CD4-positive, alpha-beta T cell treated with Interleukin-17A for 4 hours (primary cell): Measurements from ENCODE around the gene UBAP1L.
"Not testable (repeated sequence)": the region's sequence is repeated elsewhere in the genome, so short reads cannot be mapped to it uniquely, and the experiment has no call there.

ENCODE experiments used
- DNase-seq: peaks from one replicate; pipeline ENCODE4 v3.0.0-alpha.2; 2020; ENCODE audit warnings: mixed read lengths

UBAP1L gene

DNA sequence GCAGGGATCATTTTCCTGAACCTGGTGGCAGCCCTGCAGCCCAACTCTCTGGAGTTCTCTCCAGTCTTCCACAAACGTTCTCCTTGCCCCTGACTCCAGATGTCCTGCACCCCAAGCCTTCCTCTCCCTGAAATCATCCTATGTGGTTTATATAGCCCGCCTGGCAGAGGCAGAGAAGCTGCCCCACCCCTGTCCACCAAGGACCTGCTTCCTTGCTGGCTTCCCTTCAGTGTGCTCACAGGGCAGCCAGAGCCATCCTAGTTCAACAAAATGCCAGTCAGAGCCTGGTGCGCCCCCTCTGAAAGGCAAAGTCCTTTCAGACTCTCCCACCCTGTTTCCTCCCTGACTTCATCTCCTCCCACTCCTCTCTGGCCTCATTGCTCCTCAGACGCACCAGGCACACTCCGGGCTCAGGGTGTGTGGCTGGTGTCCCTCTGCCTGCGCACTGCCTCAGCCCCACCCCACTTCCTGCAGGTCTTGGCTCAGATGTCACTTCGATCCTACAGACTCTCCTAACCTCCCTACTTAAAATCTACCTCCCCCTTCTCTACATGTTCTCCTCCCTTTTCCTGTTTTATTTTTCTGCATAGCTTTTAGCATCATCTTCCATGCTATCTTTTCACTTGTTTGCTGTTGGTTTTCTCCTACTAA, 32.6 kb downstream of the UBAP1L start:
- DNase-seq = peak; percentile 39

DNA sequence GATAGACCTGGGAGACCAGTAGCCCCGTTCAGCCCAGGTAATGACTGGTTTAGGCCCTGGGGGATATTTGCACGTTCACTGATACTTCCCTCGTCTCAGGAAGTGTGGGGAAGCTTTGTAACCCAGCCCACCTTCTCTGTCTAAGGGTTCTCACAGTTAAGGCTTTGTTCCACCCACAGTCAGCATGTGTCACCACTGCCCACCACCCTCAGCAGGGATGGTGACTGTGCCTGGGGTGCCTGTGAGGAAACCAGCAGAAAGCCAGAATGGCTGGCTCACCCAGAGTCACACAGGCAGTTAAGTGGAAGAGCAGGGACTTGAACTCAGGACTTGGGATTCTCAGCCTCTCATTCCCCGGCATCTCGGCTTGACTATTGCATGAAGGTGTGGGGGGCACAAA, 33.2 kb downstream of the UBAP1L start:
- no peak for DNase-seq

DNA sequence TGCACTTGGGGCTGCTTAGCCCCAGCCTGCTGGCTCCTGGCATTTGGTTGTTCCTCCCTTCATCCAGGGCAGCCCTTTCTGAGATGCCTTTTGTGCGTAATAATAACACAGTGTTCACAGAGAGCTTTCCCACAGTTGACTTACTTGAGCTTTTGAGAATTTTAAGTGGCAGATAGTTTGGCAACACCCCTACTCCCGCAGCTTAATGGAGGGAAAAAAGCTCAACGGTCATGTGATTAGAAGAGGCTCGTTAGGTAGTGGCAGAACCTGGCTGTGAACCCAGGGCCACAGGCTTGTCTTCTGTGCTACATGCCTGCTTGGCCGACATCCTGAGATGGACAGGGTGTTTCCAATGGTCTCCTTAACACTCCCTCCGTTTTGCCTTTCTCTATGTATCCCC, 33.7 kb downstream of the UBAP1L start:
- no peak for DNase-seq

DNA sequence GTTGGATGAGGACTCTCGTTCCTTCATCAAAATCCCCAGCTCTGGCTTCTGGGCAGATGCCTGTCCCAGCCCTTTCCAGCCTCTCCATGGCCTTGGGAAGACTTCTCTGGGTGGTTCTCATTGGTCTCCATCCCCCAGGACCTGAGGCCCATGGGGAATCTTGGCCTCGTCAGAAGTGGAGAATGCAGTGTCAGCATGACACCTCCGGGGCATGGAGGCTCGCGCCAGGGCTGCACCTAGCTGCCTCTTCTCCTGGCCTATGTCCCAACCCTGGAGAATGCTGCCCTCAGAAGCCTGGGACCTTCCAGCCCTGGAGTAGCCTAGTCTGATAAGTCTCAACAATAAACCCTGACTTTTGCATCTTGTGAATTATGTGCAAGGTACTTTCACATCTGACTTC, 35.4 kb downstream of the UBAP1L start:
- DNase-seq = no peak

DNA sequence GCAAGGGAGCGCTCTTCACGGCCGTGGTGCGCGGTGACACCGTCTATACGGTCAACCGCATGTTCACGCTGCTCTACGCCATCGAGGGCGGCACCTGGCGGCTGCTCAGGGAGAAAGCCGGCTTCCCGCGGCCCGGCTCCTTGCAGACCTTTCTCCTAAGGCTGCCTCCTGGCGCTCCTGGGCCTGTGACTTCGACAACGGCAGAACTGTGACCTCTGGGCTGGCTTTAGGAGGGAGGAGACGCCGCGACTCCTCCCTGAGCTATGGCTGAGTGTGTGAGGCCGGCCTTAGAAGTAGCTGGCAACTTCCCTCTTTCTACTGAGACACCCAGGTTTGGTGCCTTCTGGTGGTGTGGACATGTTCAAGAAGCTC, 37.0 kb downstream of the UBAP1L start:
- DNase-seq = peak; percentile 62

DNA sequence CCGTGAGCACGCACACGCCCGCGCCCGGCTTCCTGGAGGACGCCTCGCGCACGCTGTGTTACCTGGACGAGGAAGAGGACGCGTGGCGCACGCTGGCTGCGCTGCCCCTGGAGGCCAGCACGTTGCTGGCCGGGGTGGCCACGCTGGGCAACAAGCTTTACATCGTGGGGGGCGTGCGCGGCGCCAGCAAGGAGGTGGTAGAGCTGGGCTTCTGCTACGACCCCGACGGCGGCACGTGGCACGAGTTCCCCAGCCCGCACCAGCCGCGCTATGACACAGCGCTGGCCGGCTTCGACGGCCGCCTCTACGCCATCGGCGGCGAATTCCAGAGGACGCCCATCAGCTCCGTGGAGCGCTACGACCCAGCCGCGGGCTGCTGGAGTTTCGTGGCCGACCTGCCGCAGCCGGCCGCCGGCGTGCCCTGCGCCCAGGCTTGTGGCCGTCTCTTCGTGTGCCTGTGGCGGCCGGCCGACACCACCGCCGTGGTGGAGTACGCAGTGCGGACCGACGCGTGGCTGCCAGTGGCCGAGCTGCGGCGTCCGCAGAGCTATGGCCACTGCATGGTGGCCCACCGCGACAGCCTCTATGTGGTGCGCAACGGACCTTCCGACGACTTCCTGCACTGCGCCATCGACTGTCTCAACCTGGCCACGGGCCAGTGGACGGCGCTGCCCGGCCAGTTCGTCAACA, 37.6 kb downstream of the UBAP1L start:
- DNase-seq = no peak

DNA sequence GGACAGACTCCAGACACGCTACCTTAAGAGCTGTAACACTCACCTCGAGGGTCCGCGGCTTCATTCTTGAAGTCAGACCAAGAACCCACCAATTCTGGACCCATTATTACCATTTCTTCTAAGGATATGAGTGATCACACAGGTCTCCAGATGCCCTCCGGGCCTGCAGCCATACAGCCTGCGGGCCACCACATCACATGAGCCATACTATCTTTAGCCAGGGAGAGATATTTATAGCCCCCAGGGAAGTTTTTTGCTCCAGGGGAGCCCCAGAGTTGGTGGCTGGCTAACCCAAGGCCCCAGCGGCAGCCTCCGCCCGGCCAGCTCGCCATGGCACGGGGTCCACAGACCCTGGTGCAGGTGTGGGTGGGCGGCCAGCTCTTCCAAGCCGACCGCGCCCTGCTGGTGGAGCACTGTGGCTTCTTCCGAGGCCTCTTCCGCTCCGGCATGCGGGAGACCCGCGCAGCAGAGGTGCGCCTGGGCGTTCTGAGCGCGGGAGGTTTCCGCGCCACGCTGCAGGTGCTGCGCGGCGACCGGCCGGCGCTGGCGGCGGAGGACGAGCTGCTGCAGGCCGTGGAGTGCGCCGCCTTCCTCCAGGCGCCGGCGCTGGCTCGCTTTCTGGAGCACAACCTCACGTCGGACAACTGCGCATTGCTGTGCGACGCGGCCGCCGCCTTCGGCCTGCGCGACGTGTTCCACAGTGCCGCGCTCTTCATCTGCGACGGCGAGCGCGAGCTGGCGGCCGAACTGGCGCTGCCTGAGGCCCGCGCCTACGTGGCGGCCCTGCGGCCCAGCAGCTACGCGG, 38.3 kb downstream of the UBAP1L start, which contains the start of gene KBTBD13:
TSS of gene KBTBD13 (plus strand) at position 261 of the 805 bp plus-strand sequence. CDS start at position 331, 70 bp downstream.
- no peak for DNase-seq

DNA sequence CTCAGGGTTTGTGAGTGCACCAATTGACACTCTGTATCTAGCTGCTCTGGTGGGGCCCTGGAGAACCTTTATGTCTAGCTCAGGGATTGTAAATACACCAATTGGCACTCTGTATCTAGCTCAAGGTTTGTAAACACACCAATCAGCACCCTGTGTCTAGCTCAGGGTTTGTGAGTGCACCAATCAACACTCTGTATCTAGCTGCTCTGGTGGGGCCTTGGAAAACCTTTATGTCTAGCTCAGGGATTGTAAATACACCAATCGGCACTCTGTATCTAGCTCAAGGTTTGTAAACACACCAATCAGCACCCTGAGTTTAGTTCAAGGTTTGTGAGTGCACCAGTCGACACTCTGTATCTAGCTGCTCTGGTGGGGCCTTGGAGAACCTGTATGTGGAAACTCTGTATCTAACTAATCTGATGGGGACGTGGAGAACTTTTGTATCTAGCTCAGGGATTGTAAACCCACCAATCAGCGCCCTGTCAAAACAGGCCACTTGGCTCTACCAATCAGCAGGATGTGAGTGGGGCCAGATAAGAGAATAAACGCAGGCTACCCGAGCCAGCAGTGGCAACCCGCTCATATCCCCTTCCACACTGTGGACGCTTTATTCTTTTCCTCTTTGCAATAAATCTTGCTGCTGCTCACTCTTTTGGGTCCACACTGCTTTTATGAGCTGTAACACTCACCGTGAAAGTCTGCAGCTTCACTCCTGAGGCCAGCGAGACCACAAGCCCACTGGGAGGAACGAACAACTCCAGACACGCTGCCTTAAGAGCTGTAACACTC, 39.2 kb downstream of the UBAP1L start:
- not testable (repeated sequence) for DNase-seq

DNA sequence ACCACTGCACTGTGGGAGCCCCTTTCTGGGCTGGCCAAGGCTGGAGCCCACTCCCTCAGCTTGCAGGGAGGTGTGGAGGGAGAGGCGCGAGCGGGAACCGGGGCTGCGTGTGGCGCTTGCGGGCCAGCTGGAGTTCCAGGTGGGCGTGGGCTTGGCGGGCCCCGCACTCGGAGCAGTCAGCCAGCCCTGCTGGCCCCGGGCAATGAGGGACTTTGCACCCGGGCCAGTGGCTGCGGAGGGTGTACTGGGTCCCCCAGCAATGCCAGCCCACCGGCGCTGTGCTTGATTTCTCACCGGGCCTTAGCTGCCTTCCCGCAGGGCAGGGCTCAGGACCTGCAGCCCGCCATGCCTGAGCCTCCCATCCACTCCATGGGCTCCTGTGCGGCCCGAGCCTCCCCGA, 40.1 kb downstream of the UBAP1L start:
- not testable (repeated sequence) for DNase-seq

DNA sequence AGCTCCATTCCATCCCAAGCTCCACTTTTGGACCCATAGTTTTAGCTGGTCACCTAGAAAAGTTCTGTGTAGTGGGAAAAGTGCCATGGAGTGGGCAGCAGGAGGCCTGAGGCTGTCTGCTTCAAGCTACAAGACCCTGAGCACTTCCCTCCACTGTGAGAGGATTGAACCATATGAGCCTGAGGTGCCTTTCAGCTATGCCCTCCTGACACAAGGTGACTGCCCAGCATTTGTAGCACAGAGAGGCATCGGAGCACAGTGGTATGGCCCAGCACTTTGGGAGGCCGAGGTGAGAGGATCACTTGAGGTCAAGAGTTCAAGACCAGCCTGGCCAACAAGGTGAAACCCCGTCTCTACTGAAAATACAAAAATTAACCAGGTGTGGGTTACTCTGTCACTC, 42.4 kb downstream of the UBAP1L start:
- DNase-seq = no peak

DNA sequence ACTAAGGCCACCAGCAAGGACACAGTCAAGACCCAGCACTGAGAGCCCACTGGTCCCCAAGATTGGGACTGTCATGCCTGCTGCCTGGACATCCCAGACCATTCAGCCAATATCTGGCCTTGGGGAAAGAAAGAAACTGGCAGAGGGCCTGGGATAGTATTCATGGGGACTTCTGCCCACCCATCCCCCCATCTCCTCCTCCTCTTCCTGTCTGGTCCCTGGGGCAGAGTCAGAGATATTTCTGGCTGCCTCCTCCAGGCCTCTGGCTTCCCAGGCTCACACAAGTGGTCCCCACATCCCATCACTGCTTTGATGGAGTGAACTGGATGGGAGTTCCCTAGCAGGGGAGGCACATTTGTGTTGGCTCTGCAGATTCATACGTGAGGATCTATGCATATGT, 43.0 kb downstream of the UBAP1L start:
- no peak for DNase-seq

DNA sequence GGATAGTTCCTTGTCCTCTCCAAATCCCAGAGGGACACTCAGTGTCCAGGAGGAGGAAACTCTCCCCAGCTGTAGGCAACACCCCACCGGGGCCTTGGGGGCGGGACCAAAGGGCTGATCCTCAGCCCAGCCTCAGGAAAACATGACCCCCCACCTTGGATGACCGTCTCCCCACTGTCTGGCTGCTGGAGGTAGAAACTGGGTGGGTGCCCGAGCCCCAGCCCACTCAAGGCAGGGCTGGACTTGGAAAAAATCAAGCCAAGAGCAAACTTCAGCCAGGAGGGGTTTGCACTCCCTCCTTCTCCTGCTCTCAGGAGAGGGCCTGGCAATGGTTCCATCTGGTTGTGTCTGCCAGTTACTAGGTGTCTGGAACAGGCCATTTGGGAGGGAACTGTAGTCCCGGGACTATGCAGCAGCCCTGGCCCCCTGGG, 43.6 kb downstream of the UBAP1L start:
- DNase-seq = no peak

DNA sequence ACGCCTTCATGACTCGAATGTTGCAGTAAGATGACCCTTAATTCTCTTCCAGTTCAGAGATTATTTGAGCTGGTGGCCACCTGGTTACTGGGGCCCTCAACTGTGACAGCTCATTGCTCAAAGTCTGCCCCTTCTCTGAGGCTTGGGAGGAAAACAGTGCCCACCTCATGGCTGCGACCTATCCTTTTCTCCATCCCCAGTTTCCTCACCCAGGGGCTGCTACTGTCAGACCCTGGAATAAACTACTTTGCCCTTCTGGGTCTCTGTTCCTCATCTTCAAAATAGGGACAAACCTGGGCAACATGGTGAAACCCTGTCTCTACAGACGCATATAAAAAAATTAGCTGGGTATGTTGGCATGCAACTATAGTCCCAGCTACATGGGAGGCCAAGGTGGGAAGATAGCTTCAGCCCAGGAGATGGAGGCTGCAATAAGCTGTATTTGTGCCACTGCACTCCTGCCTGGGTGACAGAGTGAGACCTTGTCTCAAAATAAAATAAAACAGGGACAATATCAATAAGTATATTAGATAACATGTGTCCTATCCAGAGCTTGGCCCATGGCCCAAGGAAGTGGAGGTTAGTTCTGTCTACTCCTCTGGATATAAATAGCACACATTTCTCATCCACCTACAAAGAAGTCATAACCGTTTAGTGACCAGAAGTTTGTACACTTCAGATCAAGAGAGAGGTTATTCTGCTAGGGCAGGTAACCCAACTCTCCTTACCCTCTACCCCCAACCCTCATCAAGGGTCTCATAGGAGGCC, 45.0 kb downstream of the UBAP1L start:
- DNase-seq = no peak

DNA sequence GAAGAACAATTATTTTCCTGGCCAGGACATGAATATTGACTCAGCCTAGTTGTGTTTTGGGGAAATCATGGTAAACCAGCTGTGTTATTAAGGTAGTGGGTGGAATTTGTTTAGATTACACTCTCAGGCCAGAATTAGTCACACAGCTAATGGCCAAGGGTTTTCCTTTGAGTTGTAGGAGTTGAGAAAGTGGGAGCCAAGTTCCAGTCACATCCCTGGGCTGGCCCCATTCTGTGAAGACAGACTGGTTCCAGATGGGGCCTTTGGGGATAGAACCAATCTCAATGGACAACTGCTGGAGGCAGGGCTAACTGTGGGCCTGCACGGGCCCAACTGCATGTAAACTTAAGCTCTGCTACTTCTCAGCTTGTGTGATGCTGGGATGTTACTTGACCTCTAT, 45.8 kb downstream of the UBAP1L start:
- DNase-seq = no peak

DNA sequence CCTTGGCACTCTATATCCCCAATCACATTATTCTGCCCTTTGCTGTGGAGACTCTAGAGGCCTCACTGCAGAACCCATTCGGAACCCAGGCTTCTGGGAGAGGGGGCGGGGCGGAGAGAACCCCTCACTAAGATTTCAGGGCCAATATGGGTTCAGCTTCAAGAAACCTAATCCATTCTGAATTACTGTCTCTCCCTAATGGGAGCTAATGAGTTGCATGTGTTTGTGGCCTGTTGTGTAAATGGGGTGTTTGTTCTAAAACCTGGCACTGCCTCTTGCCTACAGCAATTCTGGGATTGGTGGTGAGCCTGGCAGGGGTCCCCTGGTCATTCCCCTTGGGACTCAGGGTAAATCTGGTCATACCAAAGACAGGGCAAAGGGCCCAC, 46.6 kb downstream of the UBAP1L start:
- no peak for DNase-seq

DNA sequence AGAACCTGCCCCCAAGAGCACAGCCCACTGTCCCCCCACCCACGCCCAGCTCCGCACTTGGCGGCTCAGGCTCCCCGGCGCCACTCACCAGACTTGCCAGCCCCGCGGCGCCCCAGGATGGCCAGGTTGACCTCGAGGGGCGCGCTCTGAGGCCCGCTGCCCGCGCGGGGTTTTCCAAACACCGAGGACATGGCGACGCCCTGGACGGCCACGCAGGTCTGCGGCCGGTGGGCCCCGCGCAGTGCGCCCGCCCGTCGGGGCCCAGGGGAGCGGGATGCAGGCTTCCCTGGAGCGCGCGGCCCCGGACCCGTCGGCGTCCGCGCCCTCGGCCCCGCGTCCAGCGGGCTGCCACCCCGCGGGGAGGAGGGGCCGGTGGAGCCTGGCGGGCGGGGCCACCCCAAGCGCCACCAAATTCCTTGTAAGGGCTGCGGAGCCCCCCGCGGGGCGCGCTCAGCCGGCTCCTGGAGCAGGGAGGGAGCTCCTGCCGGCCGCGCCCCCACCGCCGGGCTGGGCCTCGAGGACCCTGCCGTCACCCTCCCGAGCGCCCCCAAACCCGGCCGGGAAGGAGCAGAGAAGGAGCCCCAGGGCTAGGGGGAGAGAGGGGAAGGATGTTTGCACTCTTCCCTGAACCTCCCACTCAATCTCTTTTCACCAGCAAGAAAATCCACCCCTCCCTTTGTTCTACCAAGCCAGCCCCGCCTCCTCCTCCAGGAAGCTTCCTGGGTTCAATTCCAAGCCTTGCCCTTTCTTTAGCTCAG, 47.2 kb downstream of the UBAP1L start, which contains the start of gene RASL12:
TSS of gene RASL12 (minus strand) at position 347 of the 758 bp plus-strand sequence. CDS start at position 191, 156 bp downstream.
- no peak for DNase-seq

DNA sequence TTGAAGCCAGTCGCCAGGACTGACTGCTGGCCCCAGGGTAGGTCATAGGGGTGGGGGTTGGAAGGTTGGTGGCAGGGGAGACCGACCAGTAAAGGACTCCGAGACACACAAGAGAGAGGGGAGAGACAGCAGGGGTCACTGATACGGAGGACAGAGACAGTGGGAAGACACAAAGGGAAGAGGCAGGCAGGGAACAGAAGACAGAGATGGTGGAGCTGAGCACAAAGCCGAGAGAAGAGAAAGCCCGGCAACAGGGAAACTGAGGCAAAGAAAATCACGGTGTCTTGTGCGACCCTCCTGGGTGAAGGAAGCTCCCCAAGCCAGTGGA, 47.7 kb downstream of the UBAP1L start:
- DNase-seq = no peak

DNA sequence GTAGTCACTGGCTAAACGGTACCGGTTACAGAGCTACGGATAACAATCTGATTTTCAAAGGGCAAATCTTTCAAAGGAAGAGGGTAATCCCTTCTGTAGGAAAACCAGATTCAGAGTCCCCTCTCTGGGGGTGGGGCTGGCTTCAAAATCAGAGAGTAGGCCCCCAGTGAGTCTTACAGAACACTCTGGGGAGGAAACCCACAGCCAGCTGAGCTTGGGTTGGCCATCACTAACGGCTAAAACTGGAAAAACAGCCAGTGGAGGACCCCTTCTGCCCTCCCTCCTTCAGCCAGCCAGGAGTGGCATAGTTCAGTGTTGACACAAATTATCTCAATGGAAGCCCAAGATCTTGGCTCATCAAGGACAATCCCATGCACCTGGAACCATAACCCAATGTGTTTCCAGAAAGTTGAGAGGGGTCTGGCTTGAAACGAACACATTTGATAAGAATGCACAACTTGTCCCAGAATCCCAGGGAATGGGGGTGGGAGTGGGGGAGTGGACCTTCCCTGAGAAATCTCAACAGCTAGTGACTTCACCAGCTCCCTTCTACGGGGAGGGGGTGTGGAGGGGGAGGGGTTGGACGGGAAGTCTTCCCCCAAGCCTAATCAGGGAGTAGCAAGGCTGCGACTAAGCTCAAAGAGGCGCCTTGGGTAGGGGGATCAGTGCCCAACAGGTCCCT, 48.2 kb downstream of the UBAP1L start:
- no peak for DNase-seq

DNA sequence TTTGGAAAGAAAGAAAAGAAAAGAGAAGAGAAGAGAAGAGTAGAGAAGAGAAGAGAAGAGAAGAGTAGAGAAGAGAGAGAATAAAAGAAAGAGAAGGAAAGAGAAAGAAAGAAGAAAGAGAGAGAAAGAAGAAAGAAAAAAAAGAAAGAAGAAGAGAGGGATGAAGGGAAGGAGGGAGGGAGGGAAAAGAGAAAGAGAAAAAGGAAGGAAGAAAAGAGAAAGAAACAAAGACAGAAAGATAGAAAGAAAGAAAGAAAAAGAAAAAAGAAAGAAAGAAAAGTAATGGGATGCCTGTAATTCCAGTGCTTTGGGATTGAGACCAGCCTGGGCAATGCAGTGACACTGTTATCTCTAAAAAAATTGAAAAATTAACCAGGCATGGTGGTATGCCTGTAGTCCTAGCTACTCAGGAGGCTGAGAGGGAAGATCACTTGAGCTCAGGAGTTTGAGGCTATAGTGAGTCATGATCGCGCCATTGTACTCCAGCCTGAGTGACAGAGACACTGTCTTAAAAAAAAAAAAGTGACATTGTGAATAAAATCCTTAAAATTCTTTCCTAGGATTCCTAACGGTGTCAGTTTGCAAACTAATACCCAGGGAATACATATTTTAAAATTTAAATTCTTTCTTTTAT, 48.9 kb downstream of the UBAP1L start:
- DNase-seq = no peak

DNA sequence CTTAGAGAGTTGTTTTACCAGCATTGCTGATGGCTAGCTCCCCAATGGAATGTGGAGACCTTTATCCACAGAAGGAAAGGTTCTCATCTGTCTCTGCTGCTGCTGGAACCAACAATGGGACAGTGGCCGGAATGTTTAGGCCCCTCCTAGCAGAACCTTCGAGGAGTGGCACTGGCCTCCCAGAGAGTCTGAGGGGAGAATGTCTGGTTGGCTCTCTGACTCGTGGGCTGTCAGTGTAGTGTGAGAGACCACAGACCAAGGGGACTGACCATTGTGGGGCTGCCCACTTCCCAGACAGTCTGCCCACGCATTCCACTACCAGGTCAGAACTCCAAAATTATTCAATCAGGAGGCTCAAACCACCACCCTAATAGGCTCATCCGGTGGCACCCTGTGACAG, 52.3 kb downstream of the UBAP1L start:
- no peak for DNase-seq
